GM19395 (cell line): Measurements from ENCODE around the gene NOM1.
A peak's percentile ranks its signal among the peaks of the same experiment; 100 is the strongest.

Source experiments
- ATAC-seq: cut with Tn5 transposase; IDR thresholded peaks from one replicate; pipeline ENCODE4 v1.9.1; 2021; ENCODE audit warnings: mild to moderate bottlenecking, moderate library complexity; ENCODE audit not compliant: unreplicated experiment

NOM1 gene

GRCh38 chr7:157003445-157003755 is 53.9 kb downstream of the NOM1 start:
- ATAC-seq, result no peak

GRCh38 chr7:157003756-157004520 is 54.4 kb downstream of the NOM1 start:
- ATAC-seq, result no peak

- no peak for ATAC-seq
Observed at GRCh38 chr7:157004521-157005455, 55.3 kb downstream of the NOM1 start.

- no peak for ATAC-seq
Observed at GRCh38 chr7:157005456-157006204, 56.1 kb downstream of the NOM1 start.

- no peak for ATAC-seq
Observed at GRCh38 chr7:157006205-157006747, 56.8 kb downstream of the NOM1 start.

- no peak for ATAC-seq
Observed at GRCh38 chr7:157006829-157007469, 57.4 kb downstream of the NOM1 start.

- ATAC-seq, result no peak
Observed at GRCh38 chr7:157007470-157008066, 58.1 kb downstream of the NOM1 start.

GRCh38 chr7:157008206-157009169 is 59.0 kb downstream of the NOM1 start:
- ATAC-seq, result no peak

- peak; percentile 36 for ATAC-seq
Observed at GRCh38 chr7:157009170-157009777, 59.8 kb downstream of the NOM1 start.

- ATAC-seq, result peak; percentile 38
Observed at GRCh38 chr7:157009778-157010587, 60.5 kb downstream of the NOM1 start.

GRCh38 chr7:157010588-157011332 is 61.2 kb downstream of the NOM1 start, which contains the start of gene MNX1:
MNX1 (minus strand) TSS chr7:157010663; CDS start chr7:157010350, 313 bp downstream.
- peak; percentile 65 for ATAC-seq

- peak; percentile 14 for ATAC-seq
Observed at GRCh38 chr7:157011333-157012112, 62.0 kb downstream of the NOM1 start.

GRCh38 chr7:157012113-157012547 is 62.6 kb downstream of the NOM1 start:
- ATAC-seq, result no peak

GRCh38 chr7:157013101-157013500 is 63.6 kb downstream of the NOM1 start:
- no peak for ATAC-seq

- ATAC-seq, result no peak
Observed at GRCh38 chr7:157013602-157014549, 64.4 kb downstream of the NOM1 start.
